GM21528 (cell line): Measurements from ENCODE around the gene TOMM40L.

Experiments used
- ATAC-seq: cut with Tn5 transposase; IDR thresholded peaks from one replicate; pipeline ENCODE4 v1.9.1; 2021; ENCODE audit warnings: mild to moderate bottlenecking, moderate library complexity; ENCODE audit not compliant: unreplicated experiment, low FRiP score

The TOMM40L gene

DNA sequence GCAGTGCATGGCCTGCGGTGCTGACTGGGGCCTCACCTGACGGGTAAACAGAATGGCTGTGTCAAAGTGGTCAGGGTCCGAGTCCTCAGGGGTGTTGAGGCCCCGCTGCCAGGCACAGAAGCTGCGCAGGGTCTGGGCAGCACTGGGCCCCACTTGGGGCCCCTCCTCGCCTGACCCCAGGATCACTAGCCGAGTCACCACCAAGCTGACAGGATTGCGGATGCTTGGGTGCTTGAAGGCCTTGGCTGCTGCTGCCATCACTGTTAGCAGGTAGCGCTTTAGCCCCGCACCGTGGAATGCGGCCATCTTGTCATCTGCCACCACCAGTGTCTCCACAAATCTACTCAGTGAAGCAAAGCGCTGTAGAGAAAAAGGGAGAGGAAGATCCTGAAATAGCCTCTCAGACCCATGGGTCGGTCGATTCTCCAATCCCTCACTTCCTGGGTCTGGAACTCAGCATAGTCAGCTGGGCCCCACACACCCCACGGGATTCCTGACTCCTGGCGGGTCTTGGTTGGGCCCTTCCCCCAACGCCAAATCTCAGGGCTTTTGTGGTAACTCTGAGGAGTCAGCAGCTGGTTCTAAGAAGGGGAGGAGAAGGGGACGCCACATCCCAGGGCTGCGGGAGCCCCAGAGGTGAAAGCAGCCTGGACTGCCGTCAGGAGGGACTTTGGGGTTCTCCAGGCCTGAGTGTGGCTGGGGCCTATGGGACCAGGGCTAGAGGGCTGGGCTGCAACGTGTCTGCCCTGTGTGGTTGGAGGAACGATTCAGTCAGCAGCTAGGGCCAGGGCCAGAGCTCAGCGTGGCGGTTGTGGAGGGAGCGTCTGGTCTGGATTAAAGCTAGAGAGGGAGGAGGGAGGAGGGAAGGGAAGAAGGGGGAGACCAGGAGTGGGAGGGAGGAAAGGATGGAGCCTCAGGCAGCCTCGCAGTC lies 29.1 kb upstream of the TOMM40L start:
- no peak for ATAC-seq

DNA sequence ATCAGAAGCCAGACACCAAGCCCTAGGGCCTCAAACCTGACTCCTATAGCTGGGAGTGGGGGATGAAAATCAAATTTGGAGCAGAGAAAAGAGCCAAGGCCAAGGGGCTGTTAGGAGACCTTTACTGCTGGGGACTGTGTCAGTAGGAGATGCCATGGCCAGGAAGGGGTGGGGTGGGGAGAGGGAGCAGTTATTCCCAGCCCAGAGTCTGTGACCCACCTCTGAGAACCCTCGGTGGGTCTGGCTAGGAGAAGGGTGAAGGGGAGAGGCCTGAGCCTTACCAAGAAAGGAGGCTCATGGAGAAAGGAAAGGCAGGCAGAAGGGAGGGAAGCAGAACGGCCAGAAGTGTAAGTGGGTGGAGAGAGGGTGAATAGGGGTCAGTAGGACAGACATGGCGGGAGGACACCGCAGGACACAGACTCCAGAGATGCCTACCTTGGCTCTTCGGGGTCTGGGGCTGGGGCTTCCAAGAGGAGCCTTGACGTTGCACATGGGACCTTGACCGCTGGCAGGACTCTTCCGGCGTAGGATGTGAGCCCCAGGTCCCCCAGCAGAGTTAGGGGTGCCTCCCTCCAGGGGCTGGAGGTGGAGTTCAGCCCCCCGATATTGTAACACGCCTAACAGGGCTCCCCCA lies 28.2 kb upstream of the TOMM40L start:
- no peak for ATAC-seq

DNA sequence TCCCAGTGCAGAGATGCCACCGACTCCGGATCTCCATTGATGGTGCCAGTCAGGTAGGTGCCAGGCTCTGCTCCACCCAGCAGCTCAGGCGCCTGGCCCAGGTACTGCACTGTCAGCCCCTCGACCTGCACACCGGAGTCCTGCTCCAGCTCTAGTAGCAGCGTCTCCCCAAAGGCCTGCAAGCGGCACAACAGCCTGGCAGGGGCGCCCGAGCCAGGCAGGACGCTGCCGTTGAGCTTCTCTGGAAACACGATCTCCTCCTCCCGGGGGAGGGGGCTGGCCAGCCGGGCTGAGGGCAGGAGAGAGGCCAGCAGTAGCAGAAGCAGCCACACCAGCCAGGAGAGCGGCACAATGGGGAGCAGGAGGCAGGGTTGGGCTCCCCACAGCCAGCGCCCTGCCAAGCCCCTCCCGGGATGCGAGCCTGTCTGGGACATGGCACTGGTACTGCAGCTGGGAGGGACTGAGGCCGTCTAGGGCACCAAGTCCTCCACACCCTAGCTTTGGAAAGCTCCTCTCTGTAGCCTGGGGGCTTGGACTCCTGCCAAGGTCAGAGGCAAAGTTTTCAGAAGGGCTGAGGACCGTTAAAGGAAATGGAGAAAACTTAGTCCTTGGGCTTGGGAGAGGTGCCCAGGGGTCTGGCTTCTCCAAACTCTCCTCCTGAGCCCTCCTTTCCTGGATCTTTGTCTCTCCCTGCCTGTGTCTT lies 27.5 kb upstream of the TOMM40L start:
- ATAC-seq: no peak

DNA sequence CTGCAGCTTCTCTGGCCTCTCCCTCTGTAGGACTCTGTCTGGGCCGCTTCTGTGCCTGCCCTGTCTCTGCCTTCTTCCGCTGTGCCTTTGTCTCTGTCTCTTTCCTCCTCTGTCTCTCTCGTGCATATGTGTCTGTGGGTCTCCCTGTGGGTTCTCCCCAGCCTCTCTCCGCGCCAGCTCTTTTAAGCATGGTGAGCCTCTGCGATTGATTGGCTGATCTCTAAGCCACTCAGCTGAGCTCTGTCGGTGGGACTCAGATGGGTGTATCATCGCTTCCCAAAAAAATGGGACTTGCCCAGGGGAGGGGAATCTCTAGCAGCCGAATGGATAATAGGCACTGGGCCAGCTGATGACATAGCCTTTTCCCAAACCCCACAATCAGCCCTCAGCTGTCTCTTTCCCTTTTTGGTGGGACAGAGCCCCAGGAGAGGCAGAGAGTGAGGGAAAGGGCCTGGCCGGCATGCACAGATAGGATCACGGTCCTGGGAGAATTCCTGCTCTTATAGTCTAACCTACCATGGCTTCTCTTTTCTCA lies 26.9 kb upstream of the TOMM40L start, which contains the start of gene ADAMTS4:
ADAMTS4 (minus strand) TSS at position 158 of the 535 bp plus-strand sequence. CDS start 427 bp downstream, outside the sequence.
- no peak for ATAC-seq

DNA sequence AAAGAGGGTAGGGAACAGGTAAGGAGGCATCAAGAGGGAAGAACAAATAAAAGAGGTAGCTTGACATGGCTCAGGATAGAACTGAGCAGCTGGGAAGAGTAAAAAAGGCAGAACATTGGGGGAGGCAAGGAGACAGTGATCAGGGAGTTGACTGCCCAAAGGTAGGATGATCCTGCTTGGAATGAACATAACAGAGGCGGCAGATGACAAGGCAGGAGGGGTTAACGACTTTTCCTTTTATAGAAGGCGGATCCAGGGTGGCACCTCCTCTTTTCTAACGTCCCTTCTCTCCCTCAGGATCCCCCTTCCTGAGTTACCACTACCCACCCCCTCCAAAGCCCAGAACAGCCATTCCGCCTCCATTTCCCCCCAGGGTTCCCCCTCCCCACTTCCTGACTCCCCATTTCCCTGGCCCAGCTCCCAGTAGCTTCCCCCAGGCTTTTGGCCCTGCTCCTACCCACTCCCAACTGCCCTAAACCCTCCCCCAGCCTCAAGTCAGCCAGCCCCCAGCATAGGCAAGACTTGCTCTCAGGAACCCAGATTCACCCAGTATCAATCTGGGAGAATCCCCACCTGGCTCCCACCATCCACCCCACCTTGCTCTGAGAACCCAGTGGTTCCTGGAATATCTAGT lies 26.2 kb upstream of the TOMM40L start:
- no peak for ATAC-seq

DNA sequence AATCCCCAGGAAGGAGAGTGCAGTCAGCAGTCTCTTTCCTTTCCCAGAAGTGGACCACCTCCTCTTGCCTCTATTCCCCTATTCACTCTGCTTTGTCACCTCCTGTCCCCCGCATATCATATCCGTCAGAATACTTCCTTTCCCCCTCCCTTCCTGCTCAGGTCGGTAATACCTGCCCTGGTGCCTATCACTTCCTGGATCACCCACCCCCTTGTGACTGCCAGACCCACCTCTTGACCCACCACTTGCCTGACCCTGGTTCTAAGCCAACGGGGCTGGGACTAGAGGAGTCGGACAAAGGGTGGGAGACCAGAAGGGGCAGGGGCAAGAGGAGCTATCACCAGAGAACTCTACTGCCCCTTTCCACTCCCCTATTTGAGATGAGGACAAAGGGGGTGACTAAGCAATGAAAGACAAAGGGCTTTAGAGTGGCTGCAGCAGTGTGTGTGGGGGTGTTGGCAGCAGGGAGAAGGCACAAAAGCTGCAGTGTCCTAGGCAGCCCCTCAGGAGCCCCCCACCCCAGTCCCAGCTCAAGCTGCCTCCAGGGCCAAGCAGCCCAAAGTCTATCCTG lies 25.4 kb upstream of the TOMM40L start:
- no peak for ATAC-seq

DNA sequence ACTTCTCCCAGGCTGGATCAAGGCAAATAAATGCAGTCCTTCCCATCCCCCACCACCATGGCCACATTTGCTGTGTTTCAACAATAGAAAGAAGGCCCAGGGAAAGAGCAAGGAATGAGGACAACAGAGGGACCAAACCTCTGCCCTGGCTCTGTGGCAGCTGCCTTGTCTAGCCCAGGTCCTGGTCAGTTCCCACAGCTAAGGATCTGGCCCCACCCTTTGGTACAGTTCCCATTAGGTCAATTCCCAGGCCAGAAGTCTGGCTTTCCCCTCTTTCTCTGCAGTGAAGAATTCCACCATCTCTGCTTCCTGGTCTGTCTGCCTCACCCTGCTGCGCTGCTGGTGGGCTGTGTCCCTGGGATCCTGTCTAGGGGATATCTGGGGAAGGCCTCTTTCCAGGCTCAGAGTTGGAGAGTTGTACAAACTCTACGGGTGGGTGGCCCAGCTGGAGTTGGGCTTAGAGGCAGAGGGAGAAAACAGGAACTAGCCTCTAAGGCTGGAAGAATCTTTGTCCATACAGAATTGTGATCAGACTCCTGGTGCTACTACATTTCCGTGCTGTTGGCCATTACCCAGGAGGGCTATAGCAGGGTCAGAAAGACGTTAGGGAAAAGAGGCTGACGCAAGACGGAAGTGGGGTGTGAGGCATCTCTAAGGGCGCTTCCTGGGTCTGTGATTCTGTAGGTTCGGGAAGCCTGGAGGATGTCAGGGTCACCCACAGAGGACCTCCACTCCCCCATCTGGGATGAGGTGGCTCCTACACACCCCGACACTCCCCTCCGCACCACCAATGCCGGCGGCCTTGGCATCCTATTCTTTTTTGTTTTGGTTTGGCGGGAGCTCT lies 24.6 kb upstream of the TOMM40L start:
- ATAC-seq: no peak

DNA sequence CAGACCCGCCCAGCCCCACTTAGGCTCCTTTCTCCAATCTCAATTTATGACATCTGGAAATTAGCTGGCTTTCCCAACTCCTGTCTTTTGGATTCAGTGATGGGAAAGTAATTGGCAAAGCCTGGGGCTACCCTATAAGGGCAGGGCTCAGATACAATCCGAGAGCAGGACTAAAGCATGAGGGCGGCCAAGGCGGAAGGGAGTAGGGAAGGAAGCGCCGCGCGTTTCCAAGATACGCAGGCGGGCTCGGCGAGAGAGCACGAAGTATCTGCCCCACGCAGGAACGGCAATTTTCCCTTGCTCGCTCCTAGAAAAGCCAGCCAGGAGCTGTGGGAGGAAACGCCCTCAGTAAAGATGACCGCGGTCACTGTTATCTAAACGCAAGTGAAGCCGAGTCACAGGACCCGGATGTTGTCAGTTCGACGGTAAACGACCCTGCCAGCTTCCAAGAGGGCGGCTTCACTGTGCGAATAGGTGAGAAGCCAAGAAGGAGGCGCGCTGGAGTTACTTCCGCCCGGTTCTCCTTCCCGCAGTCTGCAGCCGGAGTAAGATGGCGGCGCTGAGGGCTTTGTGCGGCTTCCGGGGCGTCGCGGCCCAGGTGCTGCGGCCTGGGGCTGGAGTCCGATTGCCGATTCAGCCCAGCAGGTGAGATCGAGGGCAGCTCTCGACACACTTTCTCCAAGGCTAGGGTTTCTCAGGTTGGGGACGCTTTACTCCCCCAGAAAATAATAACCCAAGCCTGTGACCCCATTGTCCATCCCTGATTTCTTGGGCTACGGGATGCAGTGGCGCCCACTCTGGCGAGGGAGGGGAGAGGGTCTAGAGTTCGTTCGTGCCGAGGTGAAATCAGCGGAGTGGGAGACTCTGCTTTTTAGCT lies 23.8 kb upstream of the TOMM40L start, which contains the start of gene NDUFS2:
NDUFS2 (plus strand) TSS at position 532 of the 877 bp plus-strand sequence; CDS start at position 551, 19 bp downstream.
- ATAC-seq: peak; percentile 93

DNA sequence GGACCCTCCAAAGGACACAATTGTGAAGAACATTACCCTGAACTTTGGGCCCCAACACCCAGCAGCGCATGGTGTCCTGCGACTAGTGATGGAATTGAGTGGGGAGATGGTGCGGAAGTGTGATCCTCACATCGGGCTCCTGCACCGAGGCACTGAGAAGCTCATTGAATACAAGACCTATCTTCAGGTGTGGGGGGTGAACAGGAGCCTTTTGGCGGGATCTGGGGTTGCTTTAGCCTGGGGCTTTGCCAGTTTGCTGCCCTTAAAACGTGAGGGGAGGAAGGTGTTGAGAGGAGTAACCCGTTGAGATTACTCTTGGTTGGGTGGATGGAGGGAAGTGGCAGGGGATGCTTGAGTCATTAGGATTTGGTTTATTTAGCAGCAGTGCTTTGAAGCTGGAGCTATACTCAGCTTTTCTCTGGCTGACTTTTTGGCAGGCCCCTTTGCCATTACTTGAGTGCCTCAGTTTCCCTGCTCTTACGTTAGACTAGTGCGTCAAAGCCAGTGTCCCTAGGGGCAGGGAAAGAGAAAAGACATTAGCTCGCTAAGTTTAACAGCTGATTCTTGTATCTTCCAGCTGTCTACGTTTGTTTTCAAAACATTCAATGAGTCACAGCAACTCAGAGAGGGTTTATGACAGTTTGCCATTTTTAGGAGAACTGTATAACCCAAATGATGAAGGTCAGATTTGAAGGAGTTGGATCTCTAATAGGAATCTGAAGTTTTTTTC lies 19.3 kb upstream of the TOMM40L start:
- no peak for ATAC-seq

DNA sequence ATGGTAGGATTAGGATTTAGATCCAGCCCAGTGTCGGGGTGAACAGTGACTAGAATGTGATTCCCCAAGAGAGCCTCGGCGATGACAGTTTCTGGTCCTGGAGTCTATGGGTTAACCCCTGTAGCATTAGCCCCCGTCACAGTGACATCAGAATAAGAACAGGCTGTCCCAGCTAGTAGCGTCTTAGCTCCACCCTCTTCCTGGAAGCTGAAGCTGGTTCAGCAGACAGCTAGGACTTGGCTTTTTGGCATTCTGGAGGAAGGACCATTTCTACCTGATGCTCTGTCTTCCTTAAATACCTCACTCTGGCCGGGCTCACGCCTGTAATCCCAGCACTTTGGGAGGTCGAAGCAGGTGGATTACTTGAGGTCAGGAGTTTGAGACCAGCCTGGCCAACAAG lies 18.7 kb upstream of the TOMM40L start:
- ATAC-seq: no peak

DNA sequence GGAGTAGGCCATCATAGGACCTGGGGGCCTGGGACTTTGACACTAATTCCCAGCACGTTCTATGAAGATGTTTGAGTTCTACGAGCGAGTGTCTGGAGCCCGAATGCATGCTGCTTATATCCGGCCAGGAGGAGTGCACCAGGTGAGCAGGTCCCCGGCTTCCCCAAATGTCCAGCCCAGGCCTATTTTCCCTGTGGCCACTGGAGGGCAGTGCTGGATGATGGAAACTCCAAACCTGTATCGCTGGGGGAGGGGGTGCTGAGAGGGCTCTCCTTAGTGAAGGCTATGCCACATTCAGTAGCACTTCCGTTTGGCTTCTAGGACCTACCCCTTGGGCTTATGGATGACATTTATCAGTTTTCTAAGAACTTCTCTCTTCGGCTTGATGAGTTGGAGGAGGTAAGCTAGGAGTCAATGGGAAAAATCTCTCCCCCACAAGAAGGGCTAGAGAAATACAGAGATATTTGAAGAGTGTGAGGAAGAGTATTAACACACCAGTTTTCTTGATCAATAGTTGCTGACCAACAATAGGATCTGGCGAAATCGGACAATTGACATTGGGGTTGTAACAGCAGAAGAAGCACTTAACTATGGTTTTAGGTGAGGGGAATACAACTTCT lies 16.0 kb upstream of the TOMM40L start:
- ATAC-seq: no peak

DNA sequence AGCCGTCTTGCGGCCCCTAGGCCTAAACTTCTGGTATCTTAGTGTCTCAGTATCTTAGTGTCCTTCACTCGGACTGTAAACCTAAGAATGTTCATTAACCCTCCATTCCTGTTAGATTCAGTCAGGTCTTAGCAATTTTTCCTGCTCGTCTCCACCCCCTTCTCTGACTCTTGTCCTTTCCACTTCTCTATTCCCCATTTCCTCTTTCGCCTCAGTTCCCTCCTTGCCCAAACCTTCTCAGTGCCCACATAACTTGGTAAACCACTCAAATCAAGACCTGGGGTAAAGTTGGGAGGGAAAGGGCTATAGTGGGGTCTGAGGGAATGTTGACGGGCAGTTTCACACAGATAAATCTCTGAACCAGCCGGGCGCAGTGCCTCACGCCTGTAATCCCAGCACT lies 11.5 kb upstream of the TOMM40L start:
- no peak for ATAC-seq

DNA sequence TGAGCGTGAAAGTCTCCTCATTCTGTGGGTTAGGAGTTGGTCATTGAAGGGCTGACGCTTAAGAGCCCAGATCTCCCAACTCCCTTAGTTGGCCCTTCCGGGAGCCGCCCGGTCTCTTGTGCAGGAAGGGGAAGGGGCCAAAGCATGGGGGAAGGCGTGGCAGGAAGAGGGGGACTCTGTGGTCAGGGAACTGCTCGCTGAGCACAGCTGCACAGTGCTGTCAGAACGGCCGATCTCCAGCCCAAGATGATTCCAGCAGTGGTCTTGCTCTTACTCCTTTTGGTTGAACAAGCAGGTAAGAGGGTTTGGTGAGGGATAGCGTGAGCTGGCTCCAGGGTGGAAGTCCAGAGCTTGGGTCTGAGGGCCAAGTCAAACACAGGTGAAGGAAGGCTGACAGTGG lies 10.8 kb upstream of the TOMM40L start, which contains the start of gene FCER1G:
FCER1G (plus strand) TSS at position 220 of the 400 bp plus-strand sequence; CDS start at position 247, 27 bp downstream.
- no peak for ATAC-seq

DNA sequence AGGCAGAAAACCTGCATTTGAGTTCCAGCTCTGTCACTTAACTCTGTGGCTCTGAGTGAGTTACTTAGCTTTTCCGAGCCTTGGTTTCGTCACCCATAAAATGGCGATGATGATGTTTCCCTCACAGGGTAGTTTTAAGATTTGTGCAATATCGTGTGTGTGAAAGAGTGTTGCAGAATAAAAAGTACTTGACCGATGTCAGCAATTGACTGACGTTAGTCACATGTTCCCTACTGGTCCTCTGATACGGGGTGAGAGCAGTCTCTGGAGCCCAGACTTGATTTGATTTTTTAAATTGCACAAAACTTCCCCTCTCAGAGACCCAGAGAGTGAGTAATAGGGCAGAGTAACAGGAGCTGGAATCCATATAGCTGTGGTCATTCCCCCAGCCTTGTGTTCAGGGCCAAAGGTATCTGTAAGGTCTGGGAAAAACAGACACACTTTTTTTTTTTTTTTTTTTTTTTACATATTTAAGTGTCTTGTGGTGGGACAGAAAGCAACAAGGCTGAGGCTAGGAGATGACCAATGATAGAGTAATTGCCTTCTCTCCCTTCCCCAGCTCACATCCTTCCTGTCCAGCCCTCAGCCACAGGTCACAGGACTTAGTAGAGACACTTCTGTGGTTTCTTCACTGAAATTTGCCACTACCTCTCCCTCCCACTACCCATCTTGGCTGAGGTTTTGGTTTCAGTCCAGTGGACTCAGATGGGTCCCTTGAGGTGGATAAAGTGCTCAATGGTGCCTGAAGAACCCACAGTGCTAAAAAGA lies 8.7 kb upstream of the TOMM40L start:
- peak; percentile 84 for ATAC-seq

DNA sequence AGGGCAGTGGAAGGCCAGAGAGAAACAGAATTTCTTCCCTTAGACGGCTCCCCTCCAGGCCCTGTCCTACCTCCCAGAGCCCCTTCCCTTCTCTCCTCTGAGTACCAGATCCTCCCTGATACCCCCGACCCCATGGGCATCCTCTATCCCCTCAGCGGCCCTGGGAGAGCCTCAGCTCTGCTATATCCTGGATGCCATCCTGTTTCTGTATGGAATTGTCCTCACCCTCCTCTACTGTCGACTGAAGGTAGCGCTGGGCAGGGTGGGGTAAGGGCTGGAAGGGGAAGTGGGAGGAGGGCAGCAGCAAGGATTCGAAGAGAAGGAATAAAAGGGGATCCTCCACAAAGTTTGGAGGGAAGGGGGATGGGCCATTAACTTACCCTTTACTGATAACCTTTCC lies 8.0 kb upstream of the TOMM40L start:
- ATAC-seq: no peak
